Activated naive CD4-positive, alpha-beta T cell treated with anti-CD3 and anti-CD28 coated beads, Interleukin-2, amount 50 U/mL, for 24 hours (primary cell): Measurements from ENCODE around the gene PIAS1.

Experiments used
- H3K27ac Mint-ChIP-seq: one replicate; pipeline ENCODE4 v1.8.0; 2021; ENCODE audit warnings: mild to moderate bottlenecking, mixed read lengths
- H3K27me3 Mint-ChIP-seq: one replicate; pipeline ENCODE4 v1.8.0; 2021; ENCODE audit warnings: mixed read lengths
- H3K36me3 Mint-ChIP-seq: one replicate; pipeline ENCODE4 v1.8.0; 2021; ENCODE audit warnings: mixed read lengths
- H3K4me1 Mint-ChIP-seq: one replicate; pipeline ENCODE4 v1.8.0; 2021; ENCODE audit warnings: mixed read lengths
- H3K4me3 Mint-ChIP-seq: one replicate; pipeline ENCODE4 v1.8.0; 2021; ENCODE audit warnings: mild to moderate bottlenecking, mixed read lengths
- H3K9me3 Mint-ChIP-seq: one replicate; pipeline ENCODE4 v1.8.0; 2021; ENCODE audit warnings: mixed read lengths

The PIAS1 gene

GRCh38 chr15:68078365-68078764 lies 24.2 kb downstream of the PIAS1 start:
- Mint-ChIP-seq H3K9me3 (no peaks in the 10 kb centered on the region), H3K27me3 (no peaks in the 10 kb centered on the region), H3K27ac (peak overlapping the region; percentile 3), H3K4me1 (peaks cover 78% of the 10 kb centered on the region), H3K4me3 (no peak overlapping the region), H3K36me3 (peaks cover 2% of the 10 kb centered on the region)

- Mint-ChIP-seq H3K36me3 (peaks cover 1% of the 10 kb centered on the region), H3K4me3 (no peak overlapping the region), H3K4me1 (peaks cover 87% of the 10 kb centered on the region), H3K9me3 (no peaks in the 10 kb centered on the region), H3K27me3 (no peaks in the 10 kb centered on the region), H3K27ac (no peak overlapping the region)
These were observed 26.2 kb downstream of the PIAS1 start for GRCh38 chr15:68080334-68080733.

DNA sequence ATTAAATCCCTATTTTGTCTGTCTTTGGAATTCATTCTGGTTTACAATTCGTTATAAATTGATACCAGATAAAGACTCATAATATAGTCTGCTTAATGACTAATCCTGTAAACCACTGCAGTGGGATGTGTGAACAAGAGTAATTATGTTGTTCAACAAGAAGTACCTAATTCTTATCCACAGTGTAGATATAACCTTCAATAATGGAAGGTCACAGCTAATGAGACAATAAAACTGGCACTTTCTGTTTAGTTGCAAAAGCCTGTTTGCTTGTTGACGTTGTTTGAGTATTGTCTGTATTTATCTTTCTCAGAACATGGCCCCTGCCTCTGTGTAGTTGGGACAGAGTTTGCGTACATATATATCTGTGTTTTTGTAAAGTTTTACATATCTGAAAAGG lies 26.7 kb downstream of the PIAS1 start:
- Mint-ChIP-seq H3K4me1 (peaks cover 87% of the 10 kb centered on the region), H3K27ac (peak overlapping the region; percentile 46), H3K4me3 (peak overlapping the region; percentile 15), H3K36me3 (peaks cover 1% of the 10 kb centered on the region), H3K27me3 (no peaks in the 10 kb centered on the region), H3K9me3 (no peaks in the 10 kb centered on the region)

GRCh38 chr15:68081869-68082505 lies 27.9 kb downstream of the PIAS1 start:
- H3K36me3 Mint-ChIP-seq = peaks cover 4% of the 10 kb centered on the region
- no peaks in the 10 kb centered on the region for H3K27me3 Mint-ChIP-seq
- peaks cover 80% of the 10 kb centered on the region for H3K4me1 Mint-ChIP-seq
- peak overlapping the region; percentile 60 for H3K27ac Mint-ChIP-seq
- H3K4me3 Mint-ChIP-seq = no peak overlapping the region
- no peaks in the 10 kb centered on the region for H3K9me3 Mint-ChIP-seq

DNA sequence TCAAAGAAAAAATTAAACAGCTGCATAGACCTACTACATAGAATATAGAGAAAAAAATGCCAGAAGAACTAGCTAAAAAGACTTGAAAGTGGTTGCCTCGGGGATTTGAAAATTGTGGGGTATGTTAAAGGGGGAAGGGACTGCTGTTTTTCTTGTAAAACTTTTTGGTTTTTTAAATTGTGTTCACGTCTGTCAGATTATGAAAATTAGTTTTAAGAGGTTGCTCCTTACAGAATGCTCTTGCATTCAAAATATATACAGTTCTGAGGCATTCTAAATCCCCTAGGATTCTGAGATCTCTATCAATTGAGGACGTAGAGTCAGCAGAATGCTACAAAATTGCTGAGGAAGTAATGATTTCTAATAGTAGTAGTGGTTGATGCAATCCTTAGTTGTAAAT lies 28.6 kb downstream of the PIAS1 start:
- peaks cover 79% of the 10 kb centered on the region for H3K4me1 Mint-ChIP-seq
- no peaks in the 10 kb centered on the region for H3K9me3 Mint-ChIP-seq
- peak overlapping the region; percentile 71 for H3K27ac Mint-ChIP-seq
- peaks cover 4% of the 10 kb centered on the region for H3K36me3 Mint-ChIP-seq
- H3K27me3 Mint-ChIP-seq = no peaks in the 10 kb centered on the region
- no peak overlapping the region for H3K4me3 Mint-ChIP-seq

GRCh38 chr15:68083463-68083862 lies 29.3 kb downstream of the PIAS1 start:
- H3K27me3 Mint-ChIP-seq = no peaks in the 10 kb centered on the region
- H3K36me3 Mint-ChIP-seq = peaks cover 4% of the 10 kb centered on the region
- H3K9me3 Mint-ChIP-seq = no peaks in the 10 kb centered on the region
- no peak overlapping the region for H3K4me3 Mint-ChIP-seq
- H3K27ac Mint-ChIP-seq = no peak overlapping the region
- peaks cover 79% of the 10 kb centered on the region for H3K4me1 Mint-ChIP-seq

DNA sequence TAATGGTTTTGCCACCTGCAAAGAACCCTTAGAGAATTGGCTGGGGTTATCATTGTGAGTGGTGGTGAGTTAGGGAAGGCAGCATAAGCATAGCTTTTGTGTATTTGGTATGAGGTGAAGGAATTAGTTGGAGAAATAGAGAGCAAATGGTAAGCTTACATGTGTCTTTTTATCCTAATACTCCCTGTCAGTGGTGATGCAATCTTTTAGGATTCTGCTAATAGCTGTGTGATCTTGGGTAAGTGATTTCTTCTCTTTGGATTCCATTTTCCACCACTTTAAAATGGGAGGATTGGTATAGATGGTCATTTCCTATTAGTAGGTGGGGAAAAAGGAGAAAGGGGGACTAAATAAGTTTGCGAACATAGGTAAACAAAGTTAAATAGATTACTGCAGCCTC lies 30.9 kb downstream of the PIAS1 start:
- H3K4me1 Mint-ChIP-seq = peaks cover 84% of the 10 kb centered on the region

DNA sequence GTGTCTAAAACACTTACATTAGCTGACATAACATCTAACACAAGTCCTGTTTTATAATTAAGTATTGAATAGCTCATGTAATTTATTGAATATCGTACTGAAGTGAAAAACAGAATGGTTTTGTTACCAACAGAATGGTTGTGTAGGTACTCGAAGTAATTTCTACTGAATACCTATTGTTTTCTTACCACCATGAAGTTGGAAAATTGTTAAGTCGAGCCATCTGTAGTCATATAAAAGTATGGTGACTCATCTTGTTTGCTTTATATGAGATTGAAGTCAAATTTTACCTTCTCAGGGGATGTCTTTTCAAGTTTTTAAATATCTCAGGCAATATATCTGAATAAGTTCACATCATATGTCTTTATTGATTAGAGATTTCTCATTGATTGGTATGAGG lies 37.6 kb downstream of the PIAS1 start:
- Mint-ChIP-seq H3K27me3 (no peaks in the 10 kb centered on the region), H3K4me3 (no peak overlapping the region), H3K27ac (no peak overlapping the region), H3K4me1 (peaks cover 60% of the 10 kb centered on the region), H3K36me3 (peaks cover 22% of the 10 kb centered on the region), H3K9me3 (peaks cover 7% of the 10 kb centered on the region)

More for the DNA sequence above, 30.9 kb downstream of the PIAS1 start:
- H3K27ac Mint-ChIP-seq = peak overlapping the region; percentile 74
- no peak overlapping the region for H3K4me3 Mint-ChIP-seq
- H3K36me3 Mint-ChIP-seq = peaks cover 6% of the 10 kb centered on the region
- H3K27me3 Mint-ChIP-seq = no peaks in the 10 kb centered on the region
- H3K9me3 Mint-ChIP-seq = no peaks in the 10 kb centered on the region

- Mint-ChIP-seq H3K4me1 (peaks cover 72% of the 10 kb centered on the region), H3K4me3 (no peak overlapping the region), H3K27ac (peak overlapping the region; percentile 72)
These were observed 42.0 kb downstream of the PIAS1 start for GRCh38 chr15:68096099-68096498.

GRCh38 chr15:68097029-68097428 lies 42.9 kb downstream of the PIAS1 start:
- Mint-ChIP-seq H3K27me3 (no peaks in the 10 kb centered on the region), H3K36me3 (peaks cover 36% of the 10 kb centered on the region), H3K4me1 (peaks cover 77% of the 10 kb centered on the region), H3K27ac (no peak overlapping the region), H3K4me3 (no peak overlapping the region), H3K9me3 (peaks cover 11% of the 10 kb centered on the region)

More at GRCh38 chr15:68096099-68096498, 42.0 kb downstream of the PIAS1 start:
- H3K9me3 Mint-ChIP-seq = peaks cover 11% of the 10 kb centered on the region
- H3K36me3 Mint-ChIP-seq = peaks cover 34% of the 10 kb centered on the region
- no peaks in the 10 kb centered on the region for H3K27me3 Mint-ChIP-seq

DNA sequence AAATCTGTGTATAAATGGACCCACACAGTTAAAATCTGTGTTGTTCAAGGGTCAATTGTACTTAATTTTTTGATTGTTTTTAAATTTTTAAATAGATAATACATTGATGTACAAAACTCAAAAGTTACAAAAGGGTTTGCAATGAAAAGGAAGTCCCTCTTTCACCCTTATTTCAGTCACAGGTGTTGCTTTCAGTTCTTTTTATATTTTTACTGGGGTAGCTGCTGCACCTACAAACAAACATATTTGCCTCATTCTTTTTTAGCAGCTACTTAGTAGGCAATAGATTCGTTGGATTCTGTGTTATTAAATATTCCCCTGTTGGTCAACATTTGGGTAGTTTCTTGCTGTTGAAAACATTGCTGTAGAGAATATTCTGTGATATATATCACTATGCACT lies 44.4 kb downstream of the PIAS1 start:
- Mint-ChIP-seq H3K36me3 (peaks cover 45% of the 10 kb centered on the region), H3K27me3 (no peaks in the 10 kb centered on the region), H3K9me3 (peaks cover 11% of the 10 kb centered on the region), H3K4me1 (peaks cover 73% of the 10 kb centered on the region), H3K4me3 (no peak overlapping the region), H3K27ac (no peak overlapping the region)

DNA sequence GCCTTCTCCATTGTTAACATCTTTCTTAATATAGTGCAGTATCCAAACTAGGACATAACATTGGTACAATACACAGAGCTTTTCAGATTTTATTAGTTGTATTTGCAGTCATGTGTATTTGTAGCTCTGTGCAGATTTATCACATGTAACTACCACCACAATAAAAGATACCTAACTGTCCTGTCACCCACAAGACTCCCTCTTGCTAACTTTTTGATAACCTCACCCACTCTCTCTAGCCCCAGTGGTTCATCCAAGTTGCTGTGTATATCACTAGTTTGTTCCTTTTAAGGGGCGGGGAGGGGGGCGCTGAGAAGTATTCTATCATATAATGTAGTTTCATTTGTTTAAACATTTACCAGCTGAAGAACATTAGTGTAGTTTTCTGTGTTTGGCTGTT lies 46.1 kb downstream of the PIAS1 start:
- Mint-ChIP-seq H3K9me3 (peaks cover 8% of the 10 kb centered on the region), H3K27me3 (no peaks in the 10 kb centered on the region), H3K27ac (peak overlapping the region; percentile 10), H3K4me1 (peaks cover 75% of the 10 kb centered on the region), H3K36me3 (peaks cover 47% of the 10 kb centered on the region), H3K4me3 (no peak overlapping the region)

- no peak overlapping the region for H3K4me3 Mint-ChIP-seq
- H3K9me3 Mint-ChIP-seq = no peaks in the 10 kb centered on the region
- peaks cover 37% of the 10 kb centered on the region for H3K36me3 Mint-ChIP-seq
- no peaks in the 10 kb centered on the region for H3K27me3 Mint-ChIP-seq
- H3K27ac Mint-ChIP-seq = no peak overlapping the region
- peaks cover 82% of the 10 kb centered on the region for H3K4me1 Mint-ChIP-seq
These were observed 49.5 kb downstream of the PIAS1 start for GRCh38 chr15:68103603-68104002.

DNA sequence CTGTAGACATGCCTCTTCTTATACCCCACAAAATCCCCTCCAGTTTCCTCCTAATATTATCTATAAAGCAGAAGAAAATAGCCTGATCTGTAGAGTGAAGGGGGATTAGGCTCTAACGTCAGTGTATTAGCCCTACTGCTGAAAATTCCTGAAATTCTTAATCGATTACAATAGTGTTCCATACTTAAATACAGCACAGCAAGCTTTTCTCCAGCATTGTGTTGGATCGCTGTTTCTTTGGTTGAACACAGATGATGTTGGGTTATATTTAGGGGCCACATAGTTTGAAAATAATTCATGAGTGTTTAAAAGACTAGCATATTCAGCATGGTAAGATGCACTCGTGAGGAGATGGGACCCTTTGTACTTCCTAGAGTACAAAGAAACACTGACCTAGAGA lies 52.5 kb downstream of the PIAS1 start:
- H3K4me1 Mint-ChIP-seq = peaks cover 78% of the 10 kb centered on the region
- no peaks in the 10 kb centered on the region for H3K27me3 Mint-ChIP-seq
- H3K27ac Mint-ChIP-seq = no peak overlapping the region
- no peak overlapping the region for H3K4me3 Mint-ChIP-seq
- no peaks in the 10 kb centered on the region for H3K9me3 Mint-ChIP-seq
- H3K36me3 Mint-ChIP-seq = peaks cover 35% of the 10 kb centered on the region

DNA sequence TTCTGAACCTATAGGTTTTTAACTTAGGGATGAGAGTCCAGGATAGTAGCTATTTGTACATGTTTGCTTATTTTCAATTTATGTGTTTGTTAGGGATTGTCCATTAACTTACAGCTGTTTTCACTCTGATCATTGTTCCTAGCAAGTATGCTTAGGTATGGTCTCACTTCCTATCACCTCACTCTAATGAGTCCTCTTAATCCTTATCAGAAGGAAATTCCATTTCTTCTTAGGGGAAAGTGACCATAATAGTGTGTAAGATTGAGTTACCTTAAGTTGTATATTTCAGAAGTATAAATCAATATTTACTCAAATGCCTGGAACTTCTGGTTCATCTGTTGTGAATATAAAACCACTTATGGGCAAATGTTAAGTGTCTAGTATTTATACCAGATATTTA lies 53.0 kb downstream of the PIAS1 start:
- H3K4me1 Mint-ChIP-seq = peaks cover 78% of the 10 kb centered on the region
- no peaks in the 10 kb centered on the region for H3K27me3 Mint-ChIP-seq
- H3K27ac Mint-ChIP-seq = no peak overlapping the region
- peaks cover 33% of the 10 kb centered on the region for H3K36me3 Mint-ChIP-seq
- no peaks in the 10 kb centered on the region for H3K9me3 Mint-ChIP-seq
- H3K4me3 Mint-ChIP-seq = no peak overlapping the region

DNA sequence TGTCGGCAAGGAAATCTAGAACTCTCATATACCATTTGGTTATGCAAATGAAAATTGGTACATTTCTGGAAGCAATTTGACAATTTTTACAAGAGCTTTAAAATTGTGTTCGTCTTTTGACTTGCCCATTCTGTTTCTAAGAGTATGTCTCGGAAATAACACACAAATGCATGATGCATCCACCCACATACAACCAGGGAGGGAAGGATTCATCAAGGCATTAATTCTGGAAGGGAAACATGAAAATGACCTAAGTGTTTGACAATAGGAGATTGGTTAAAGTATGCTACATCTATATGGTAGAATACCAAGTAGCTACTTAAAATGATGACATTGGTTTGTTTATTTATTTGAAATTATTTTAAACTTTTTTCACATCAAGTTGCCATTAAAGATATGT lies 58.6 kb downstream of the PIAS1 start:
- Mint-ChIP-seq H3K36me3 (peaks cover 17% of the 10 kb centered on the region), H3K27me3 (no peaks in the 10 kb centered on the region), H3K9me3 (no peaks in the 10 kb centered on the region), H3K4me1 (peaks cover 91% of the 10 kb centered on the region), H3K27ac (no peak overlapping the region), H3K4me3 (no peak overlapping the region)

DNA sequence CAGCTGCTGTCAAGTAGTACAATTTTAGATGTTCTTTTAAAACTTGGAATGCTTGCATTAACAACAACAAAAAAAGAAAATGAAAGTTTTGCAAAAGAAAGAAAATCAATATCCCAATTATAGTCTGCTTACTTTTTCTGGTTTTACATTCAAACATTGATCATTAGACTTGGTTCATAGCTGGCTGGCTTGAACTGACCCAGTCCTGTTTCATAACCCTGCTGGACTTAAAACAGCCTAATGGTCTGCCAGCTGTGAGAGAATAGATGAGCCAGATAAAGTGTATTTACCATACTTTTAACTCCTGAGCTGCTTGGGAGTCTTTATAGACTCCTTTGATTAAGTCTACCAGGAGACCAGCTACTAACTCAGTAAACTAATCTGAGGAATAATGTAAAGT lies 59.2 kb downstream of the PIAS1 start:
- Mint-ChIP-seq H3K27me3 (no peaks in the 10 kb centered on the region), H3K27ac (no peak overlapping the region), H3K36me3 (peaks cover 15% of the 10 kb centered on the region), H3K4me3 (peak overlapping the region; percentile 59), H3K4me1 (peaks cover 90% of the 10 kb centered on the region), H3K9me3 (no peaks in the 10 kb centered on the region)
